ENCODE results near the gene AMD1.

Gene AMD1

GRCh38 chr6:110882274-110882619 is 7.7 kb downstream of the AMD1 start:
- H3K9me3 ChIP-seq (ENCODE audit: low read depth, low read length) = no peaks in the 10 kb centered on the region
- H3K9ac ChIP-seq (ENCODE audit: insufficient read length) = no peak overlapping the region
- H3K27ac ChIP-seq = peak overlapping the region; percentile 67
- DNase-seq (ENCODE audit: low read depth, low spot score) = no peak
- peaks cover 30% of the 10 kb centered on the region for H3K36me3 ChIP-seq (ENCODE audit: insufficient read depth, low read length)
- TF ChIP-seq EZH2 (IDR thresholded peaks at IDR 0.05) (no peak), FOXP2 (optimal IDR thresholded peaks at IDR 0.05; ENCODE audit: control extremely low read depth, extremely low read length, insufficient read depth) (no peak), POLR2AphosphoS5 (IDR thresholded peaks at IDR 0.05; ENCODE audit: borderline replicate concordance, low read depth, low read length) (no peak)
- peak overlapping the region; percentile 28; the same call in 1 of the 2 replicates for H3K4me3 ChIP-seq

GRCh38 chr6:110882824-110883554 is 8.4 kb downstream of the AMD1 start:
- H3K27ac ChIP-seq = peak overlapping the region; percentile 67
- TF ChIP-seq FOXP2 (optimal IDR thresholded peaks at IDR 0.05; ENCODE audit: control extremely low read depth, extremely low read length, insufficient read depth) (no peak), POLR2AphosphoS5 (IDR thresholded peaks at IDR 0.05; ENCODE audit: borderline replicate concordance, low read depth, low read length) (no peak), EZH2 (IDR thresholded peaks at IDR 0.05) (no peak)

GRCh38 chr6:110884321-110884720 is 9.7 kb downstream of the AMD1 start:
- TF ChIP-seq POLR2AphosphoS5 (IDR thresholded peaks at IDR 0.05; ENCODE audit: borderline replicate concordance, low read depth, low read length) (no peak), EZH2 (IDR thresholded peaks at IDR 0.05) (no peak), FOXP2 (optimal IDR thresholded peaks at IDR 0.05; ENCODE audit: control extremely low read depth, extremely low read length, insufficient read depth) (no peak)
- no peak for DNase-seq (ENCODE audit: low read depth, low spot score)
- peaks cover 48% of the 10 kb centered on the region for H3K36me3 ChIP-seq (ENCODE audit: insufficient read depth, low read length)
- H3K4me3 ChIP-seq = no peak overlapping the region
- no peaks in the 10 kb centered on the region for H3K9me3 ChIP-seq (ENCODE audit: low read depth, low read length)
- no peak overlapping the region for H3K9ac ChIP-seq (ENCODE audit: insufficient read length)
- 0 out of 2 replicates have a peak overlapping the region, but pooled peaks have one; percentile 26 for H3K27ac ChIP-seq

More at GRCh38 chr6:110882824-110883554, 8.4 kb downstream of the AMD1 start:
- H3K9ac ChIP-seq (ENCODE audit: insufficient read length) = no peak overlapping the region
- no peak for DNase-seq (ENCODE audit: low read depth, low spot score)
- peaks cover 38% of the 10 kb centered on the region for H3K36me3 ChIP-seq (ENCODE audit: insufficient read depth, low read length)
- no peaks in the 10 kb centered on the region for H3K9me3 ChIP-seq (ENCODE audit: low read depth, low read length)
- peak overlapping the region; percentile 28; the same call in 1 of the 2 replicates for H3K4me3 ChIP-seq

GRCh38 chr6:110885526-110885925 is 10.9 kb downstream of the AMD1 start:
- TF ChIP-seq EZH2 (IDR thresholded peaks at IDR 0.05) (no peak), POLR2AphosphoS5 (IDR thresholded peaks at IDR 0.05; ENCODE audit: borderline replicate concordance, low read depth, low read length) (no peak), FOXP2 (optimal IDR thresholded peaks at IDR 0.05; ENCODE audit: control extremely low read depth, extremely low read length, insufficient read depth) (no peak)
- H3K9me3 ChIP-seq (ENCODE audit: low read depth, low read length) = no peaks in the 10 kb centered on the region
- H3K27ac ChIP-seq = peak overlapping the region; percentile 39; the same call in 1 of the 2 replicates
- no peak overlapping the region for H3K9ac ChIP-seq (ENCODE audit: insufficient read length)
- DNase-seq (ENCODE audit: low read depth, low spot score) = no peak
- peaks cover 55% of the 10 kb centered on the region for H3K36me3 ChIP-seq (ENCODE audit: insufficient read depth, low read length)
- H3K4me3 ChIP-seq = no peak overlapping the region

GRCh38 chr6:110886555-110887167 is 12.1 kb downstream of the AMD1 start:
- Histone ChIP-seq H3K27ac (no peak overlapping the region), H3K9me3 (ENCODE audit: low read depth, low read length) (no peaks in the 10 kb centered on the region), H3K9ac (ENCODE audit: insufficient read length) (no peak overlapping the region), H3K4me3 (no peak overlapping the region), H3K36me3 (ENCODE audit: insufficient read depth, low read length) (peaks cover 66% of the 10 kb centered on the region)
- DNase-seq (ENCODE audit: low read depth, low spot score) = no peak
- TF ChIP-seq FOXP2 (optimal IDR thresholded peaks at IDR 0.05; ENCODE audit: control extremely low read depth, extremely low read length, insufficient read depth) (no peak), POLR2AphosphoS5 (IDR thresholded peaks at IDR 0.05; ENCODE audit: borderline replicate concordance, low read depth, low read length) (no peak), EZH2 (IDR thresholded peaks at IDR 0.05) (no peak)

GRCh38 chr6:110890288-110890687 is 15.7 kb downstream of the AMD1 start:
- TF ChIP-seq FOXP2 (optimal IDR thresholded peaks at IDR 0.05; ENCODE audit: control extremely low read depth, extremely low read length, insufficient read depth) (no peak), POLR2AphosphoS5 (IDR thresholded peaks at IDR 0.05; ENCODE audit: borderline replicate concordance, low read depth, low read length) (no peak), EZH2 (IDR thresholded peaks at IDR 0.05) (no peak)
- H3K36me3 ChIP-seq (ENCODE audit: insufficient read depth, low read length) = peaks cover 82% of the 10 kb centered on the region
- no peak for DNase-seq (ENCODE audit: low read depth, low spot score)
- H3K9me3 ChIP-seq (ENCODE audit: low read depth, low read length) = no peaks in the 10 kb centered on the region
- H3K27ac ChIP-seq = no peak overlapping the region
- H3K9ac ChIP-seq (ENCODE audit: insufficient read length) = no peak overlapping the region
- no peak overlapping the region for H3K4me3 ChIP-seq

- TF ChIP-seq FOXP2 (optimal IDR thresholded peaks at IDR 0.05; ENCODE audit: control extremely low read depth, extremely low read length, insufficient read depth) (no peak), EZH2 (IDR thresholded peaks at IDR 0.05) (no peak), POLR2AphosphoS5 (IDR thresholded peaks at IDR 0.05; ENCODE audit: borderline replicate concordance, low read depth, low read length) (no peak)
- Histone ChIP-seq H3K36me3 (ENCODE audit: insufficient read depth, low read length) (peaks cover 92% of the 10 kb centered on the region), H3K9me3 (ENCODE audit: low read depth, low read length) (no peaks in the 10 kb centered on the region), H3K4me3 (no peak overlapping the region), H3K9ac (ENCODE audit: insufficient read length) (no peak overlapping the region), H3K27ac (no peak overlapping the region; the same call in 1 of the 2 replicates)
- DNase-seq (ENCODE audit: low read depth, low spot score) = no peak
Measured at GRCh38 chr6:110895907-110896608, 21.5 kb downstream of the AMD1 start.

- TF ChIP-seq POLR2AphosphoS5 (IDR thresholded peaks at IDR 0.05; ENCODE audit: borderline replicate concordance, low read depth, low read length) (no peak), EZH2 (IDR thresholded peaks at IDR 0.05) (no peak), FOXP2 (optimal IDR thresholded peaks at IDR 0.05; ENCODE audit: control extremely low read depth, extremely low read length, insufficient read depth) (no peak)
- Histone ChIP-seq H3K4me3 (no peak overlapping the region), H3K9me3 (ENCODE audit: low read depth, low read length) (no peaks in the 10 kb centered on the region), H3K36me3 (ENCODE audit: insufficient read depth, low read length) (peaks cover 79% of the 10 kb centered on the region), H3K27ac (no peak overlapping the region), H3K9ac (ENCODE audit: insufficient read length) (no peak overlapping the region)
- no peak for DNase-seq (ENCODE audit: low read depth, low spot score)
Measured at GRCh38 chr6:110897433-110897832, 22.8 kb downstream of the AMD1 start.

Data from SK-N-MC (cell line).